K562 (cell line): ENCODE measurements around the gene RAI14. TPM values are rescaled to one million over a fixed set of nuclear protein-coding genes. Genes with fewer than 3 reads are reported as not detected.
A peak's percentile ranks its signal among the peaks of the same experiment; 100 is the strongest.
"Not testable (repeated sequence)": the region's sequence is repeated elsewhere in the genome, so short reads cannot be mapped to it uniquely, and the experiment has no call there.

Experiments
- ATAC-seq: fragments of 200-7000 bp; cut with Tn5 transposase; 3 replicates; pipeline ENCODE4 v1.9.1; 2020; ENCODE audit warnings: moderate library complexity
- BruUV-seq: library from RNA; stranded (reverse); fragments of 400-500 nt; replicated peaks from 2 replicates; lab custom pipeline; 2021; lab: Mats Ljungman, UMichigan
- CTCF ChIA-PET: fragments of 300-600 bp; formaldehyde crosslinking; extraction: SDS; loops from one replicate; lab custom pipeline; 2021; ENCODE audit warnings: low intra/inter-chr PET ratio; lab: Yijun Ruan, JAX
- POLR2A ChIA-PET: fragments of 300-600, 350-650 bp; sonication (Branson Sonifier 250); formaldehyde crosslinking; extraction: SDS; loops from one replicate; lab custom pipeline; 2021; ENCODE audit warnings: antibody characterized with exemption, inconsistent platforms; lab: Yijun Ruan, JAX
- DNase-seq, 4 experiments: peaks; one replicate each; pipeline versions ENCODE4 v3.0.0 to v3.0.0-alpha.2; 2011 to 2018; ENCODE audit warnings: low spot score in 3 of 4, mixed read lengths in 3 of 4; ENCODE audit errors: extremely low read depth in 1 of 4
- FAIRE-seq: peaks from 2 replicates; lab custom pipeline; 2011; peaks lifted over from hg19 to GRCh38; lab: Jason Lieb, UNC
- H2AFZ ChIP-seq: 2 replicates; pipeline ENCODE4 v1.6.0; 2011; ENCODE audit warnings: low read depth, low read length, control low read depth, inconsistent platforms
- H3K27ac ChIP-seq: fragments of 200-600 bp; 3 replicates; pipeline ENCODE4 v1.8.0; 2011; ENCODE audit warnings: low read depth, mild to moderate bottlenecking, control low read depth, inconsistent platforms, low read length, moderate library complexity, mixed read lengths; ENCODE audit errors: extremely low read depth
- H3K27me3 ChIP-seq, 2 experiments: fragments of 300-600 bp in 1 of 2; 2 replicates in 1 of 2; 3 replicates in 1 of 2; pipeline versions ENCODE4 v1.6.0 to v1.8.0; 2011; ENCODE audit warnings: inconsistent platforms in 2 of 2, low read length in 2 of 2, mild to moderate bottlenecking in 1 of 2, mixed read lengths in 1 of 2, moderate library complexity in 1 of 2; ENCODE audit not compliant: control insufficient read depth in 2 of 2, insufficient read depth in 2 of 2
- H3K36me3 ChIP-seq: fragments of 300-600 bp; 3 replicates; pipeline ENCODE4 v1.8.0; 2011; ENCODE audit warnings: mild to moderate bottlenecking, low read length, inconsistent platforms; ENCODE audit not compliant: control insufficient read depth, insufficient read depth
- H3K4me1 ChIP-seq, 2 experiments: fragments of 200-600 bp in 1 of 2; replicated peaks in 1 of 2; 2 replicates in 1 of 2; 3 replicates in 1 of 2; pipeline versions ENCODE4 v1.5.1 to v1.8.0; 2011; ENCODE audit warnings: inconsistent platforms in 2 of 2, low read length in 2 of 2, mild to moderate bottlenecking in 1 of 2, mixed read lengths in 1 of 2, moderate library complexity in 1 of 2; ENCODE audit not compliant: control insufficient read depth in 2 of 2, insufficient read depth in 2 of 2
- H3K4me2 ChIP-seq: 2 replicates; pipeline ENCODE4 v1.6.1; 2011; ENCODE audit warnings: low read length, control low read depth, inconsistent platforms, mixed read lengths; ENCODE audit not compliant: insufficient read depth
- H3K4me3 ChIP-seq: fragments of 200-600 bp; sonication (generic), shearing (Covaris generic); 2 replicates; pipeline ENCODE4 v1.5.1; 2016; ENCODE audit warnings: control low read depth, inconsistent platforms
- H3K79me2 ChIP-seq: fragments of 200-600 bp; 3 replicates; pipeline ENCODE4 v1.8.0; 2011; ENCODE audit warnings: low read length, inconsistent platforms; ENCODE audit not compliant: control insufficient read depth, insufficient read depth
- H3K9ac ChIP-seq, 2 experiments: 2 replicates each; pipeline versions ENCODE4 v1.6.0 to v1.6.1; 2011; ENCODE audit warnings: low read depth in 2 of 2, low read length in 2 of 2, control low read depth in 1 of 2, inconsistent platforms in 1 of 2, mild to moderate bottlenecking in 1 of 2, mixed read lengths in 1 of 2; ENCODE audit not compliant: insufficient read depth in 1 of 2
- H3K9me1 ChIP-seq: one replicate; pipeline ENCODE4 v1.6.0; 2011; ENCODE audit warnings: inconsistent platforms, mild to moderate bottlenecking, low read length, moderate library complexity; ENCODE audit not compliant: control insufficient read depth, insufficient read depth
- H3K9me3 ChIP-seq: replicated peaks from 2 replicates; pipeline ENCODE4 v1.5.1; 2011; ENCODE audit warnings: low read depth, low read length, inconsistent platforms; ENCODE audit not compliant: control insufficient read depth, insufficient read depth
- H4K20me1 ChIP-seq: replicated peaks from 2 replicates; pipeline ENCODE4 v1.6.1; 2011; ENCODE audit warnings: low read length, inconsistent platforms, mixed read lengths; ENCODE audit not compliant: control insufficient read depth, insufficient read depth
- C11orf30 ChIP-seq: fragments of 450-650 bp; IDR thresholded peaks from 2 replicates; pipeline ENCODE4 v1.6.1; 2016; ENCODE audit warnings: low read depth, mild to moderate bottlenecking
- CEBPB ChIP-seq: fragments of 450-650 bp; IDR thresholded peaks from 2 replicates; pipeline ENCODE4 v1.6.1; 2016; ENCODE audit warnings: missing genetic modification characterization, missing compliant biosample characterization
- CEBPG ChIP-seq, 3 experiments: fragments of 200-800 bp in 1 of 3; sonication (Bioruptor generic) in 1 of 3; sonication (generic) in 1 of 3; formaldehyde crosslinking in 1 of 3; IDR thresholded peaks in 2 of 3; conservative IDR thresholded peaks in 1 of 3; 2 replicates each; pipeline versions ENCODE4 v1.6.1 to v1.8.0; 2016 to 2022; ENCODE audit warnings: missing compliant biosample characterization in 2 of 3, missing genetic modification characterization in 2 of 3, mild to moderate bottlenecking in 1 of 3, missing genetic modification reagents in 1 of 3
- MAFF ChIP-seq: IDR thresholded peaks from 2 replicates; pipeline ENCODE4 v1.6.1; 2012; ENCODE audit warnings: low read length, improper control_type of control experiment
- MAFG ChIP-seq: fragments of 450-650 bp; conservative IDR thresholded peaks from 2 replicates; pipeline ENCODE4 v1.6.1; 2016; ENCODE audit warnings: missing genetic modification characterization, missing compliant biosample characterization
- MAFK ChIP-seq: IDR thresholded peaks from 2 replicates; pipeline ENCODE4 v1.6.1; 2011; ENCODE audit warnings: low read length, improper control_type of control experiment
- NFE2 ChIP-seq: IDR thresholded peaks from 2 replicates; pipeline ENCODE4 v1.6.1; 2014; ENCODE audit warnings: antibody characterized with exemption, low read depth
- NFE2L1 ChIP-seq: fragments of 450-650 bp; IDR thresholded peaks from 2 replicates; pipeline ENCODE4 v1.6.1; 2016; ENCODE audit warnings: missing genetic modification characterization, low read depth, mild to moderate bottlenecking, missing compliant biosample characterization, moderate library complexity, borderline replicate concordance
- PHB ChIP-seq: fragments of 250-450 bp; sonication (Bioruptor Pico); IDR thresholded peaks from 2 replicates; pipeline ENCODE4 v1.5.0; 2021
- SIN3A ChIP-seq, 2 experiments: fragments of 150-350 bp in 1 of 2; IDR thresholded peaks; 2 replicates each; pipeline ENCODE4 v1.6.1; 2011 to 2016; ENCODE audit warnings: borderline replicate concordance in 2 of 2, low read depth in 2 of 2, low read length in 2 of 2, mild to moderate bottlenecking in 2 of 2, moderate library complexity in 2 of 2; ENCODE audit not compliant: control insufficient read depth in 1 of 2
- TAF9B ChIP-seq: fragments of 450-650 bp; IDR thresholded peaks from 2 replicates; pipeline ENCODE4 v1.6.1; 2018; ENCODE audit warnings: mild to moderate bottlenecking; ENCODE audit not compliant: partially characterized antibody
- THAP12 ChIP-seq: fragments of 250-450 bp; sonication (Bioruptor Pico); IDR thresholded peaks from 2 replicates; pipeline ENCODE4 v1.9.0; 2021; ENCODE audit warnings: mild to moderate bottlenecking, inconsistent platforms
- TRIM24 ChIP-seq, 2 experiments: fragments of 450-650 bp; IDR thresholded peaks; 2 replicates each; pipeline ENCODE4 v1.6.1; 2016
- ZNF316 ChIP-seq: fragments of 450-650 bp; IDR thresholded peaks from 2 replicates; pipeline ENCODE4 v1.6.1; 2016
- WGBS: fragments of 100-300 bp; shearing (Covaris generic); methylation state at CpG from one replicate; pipeline ENCODE4 v1.1.6; 2016; ENCODE audit warnings: low coverage, mixed read lengths; ENCODE audit not compliant: insufficient coverage; ENCODE audit errors: missing lambda C conversion rate; 5-methylcytosine and 5-hydroxymethylcytosine counted together
- in situ Hi-C: fragments of 300-500 bp; cut with MboI; formaldehyde crosslinking; loops from 4 replicates; pipeline ENCODE4 v1.15.0; 2018; ENCODE audit warnings: inconsistent platforms, mixed read lengths
- intact Hi-C: fragments of 100-400 bp; cut with micrococcal nuclease; formaldehyde crosslinking; loops from 2 replicates; pipeline ENCODE4 v1.14.2; 2022
- polyA plus RNA-seq, 8 experiments: library from polyadenylated mRNA; depleted of rRNA in 4 of 8; stranded (reverse) in 5 of 8; unstranded in 3 of 8; fragments of >200 nt; fragmentation: Nextera tagmentation in 2 of 8; fragmentation: Illumina TruSeq in 1 of 8; extraction: Ambion mirVana in 2 of 8; extraction: Trizol in 1 of 8; gene quantifications; 2 replicates each; pipeline versions ENCODE4 v1.2.1 to v1.2.3, GENCODE V29; 2011 to 2014; ENCODE audit warnings: inconsistent platforms in 1 of 8, missing spikeins in 1 of 8
- total RNA-seq, 7 experiments: library from RNA; depleted of rRNA in 6 of 7; stranded (reverse); fragments of >200 nt in 6 of 7; fragmentation: Illumina TruSeq in 2 of 7; extraction: Trizol in 2 of 7; gene quantifications; 2 replicates each; pipeline versions ENCODE4 v1.2.1 to v1.2.3, GENCODE V29; 2011 to 2021; ENCODE audit warnings: low replicate concordance in 1 of 7

Gene RAI14
- total and polyA plus RNA-seq, 9 of the 15 experiments (the other 6 are each of a cell fraction or from before 2014, with no cell fraction given) = 11.3 to 82.5 (median 34.8) TPM

GRCh38 chr5:34827588-34828506 lies 171.7 kb downstream of the RAI14 start:
- Histone ChIP-seq H3K79me2 (no peaks in the 10 kb centered on the region), H3K27ac (no peak overlapping the region), H3K27me3 (no peaks in the 10 kb centered on the region), H3K9ac (no peak overlapping the region), H3K36me3 (peaks cover 62% of the 10 kb centered on the region), H3K9me1 (no peaks in the 10 kb centered on the region), H4K20me1 (no peaks in the 10 kb centered on the region), H3K4me1 (no peaks in the 10 kb centered on the region), H3K9me3 (no peaks in the 10 kb centered on the region), H3K4me3 (no peak overlapping the region), H2AFZ (no peak overlapping the region), H3K4me2 (no peak overlapping the region)
- no TSS peak for BruUV-seq
- POLR2A ChIA-PET = interaction anchor here (0.6 to 1.5 kb wide), 2 partner anchors 8 to 11 kb away, joined by 3 to 7 read pairs; partner anchors contain the start of gene TTC23L
- TF ChIP-seq CEBPB (tag) (peak; percentile 93), SIN3A (IDR thresholded peaks at IDR 0.05; ENCODE audit: borderline replicate concordance in 2 of 2, control insufficient read depth in 1 of 2, low read depth in 2 of 2, low read length in 2 of 2) (no peak), THAP12 (no peak), TRIM24 (IDR thresholded peaks at IDR 0.05) (peak; percentile 16 to 59; a peak in 2 of 4 replicates), TAF9B (no peak), MAFF (peak; percentile 74), MAFK (peak; percentile 70), CEBPG (CRISPR knock-in tag; IDR thresholded peaks at IDR 0.05) (no peak), CEBPG (tag; conservative IDR thresholded peaks at IDR 0.05 in 1 of 2, IDR thresholded peaks at IDR 0.05 in 1 of 2) (peak; percentile 67 to 92), PHB (CRISPR knock-in tag) (no peak), C11orf30 (peak; percentile 74), NFE2L1 (tag) (peak; percentile 32; the same call in 1 of the 2 replicates), MAFG (peak; percentile 78), ZNF316 (peak; percentile 89), NFE2 (peak; percentile 39; the same call in 1 of the 2 replicates)
- WGBS = 85% methylated on average over 6 of the region's 6 CpGs
- no peak for FAIRE-seq
- no peak for DNase-seq
- no peak for ATAC-seq
- in situ Hi-C loops = no loop called here
- CTCF ChIA-PET = no interaction called here
- intact Hi-C loops = no loop called here

- H3K27ac ChIP-seq, H3K4me3 ChIP-seq, H3K27me3 ChIP-seq, H3K9me3 ChIP-seq, DNase-seq, H3K79me2 ChIP-seq, H2AFZ ChIP-seq, H3K4me2 ChIP-seq, BruUV-seq, H3K9ac ChIP-seq, CTCF ChIA-PET, H3K4me1 ChIP-seq, in situ Hi-C loops, H4K20me1 ChIP-seq, FAIRE-seq, ATAC-seq, H3K9me1 ChIP-seq: not testable (repeated sequence)
- WGBS = 87% methylated on average over 6 of the region's 7 CpGs
- POLR2A ChIA-PET = interaction anchor here (0.7 kb wide), 1 partner anchor 85 kb away, joined by 5 read pairs; the partner anchor contains the start of gene BRIX1
- intact Hi-C loops = loop anchor here (5.0 kb wide), 1 partner anchor 66 kb away; no protein-coding TSS in a partner anchor
- H3K36me3 ChIP-seq = peaks cover 47% of the 10 kb centered on the region
These were observed 174.7 kb downstream of the RAI14 start for GRCh38 chr5:34830827-34831226.
